AG08396 (cell line): ENCODE results near the gene CARD14.
"Not testable (repeated sequence)": the region's sequence is repeated elsewhere in the genome, so short reads cannot be mapped to it uniquely, and the experiment has no call there.

ENCODE experiments used
- DNase-seq: peaks from one replicate; pipeline ENCODE4 v3.0.0; 2012; ENCODE audit warnings: low spot score, mixed read lengths

Gene CARD14

GRCh38 chr17:80183581-80184422 lies 14.0 kb downstream of the CARD14 start:
- no peak for DNase-seq

GRCh38 chr17:80184423-80184714 lies 14.5 kb downstream of the CARD14 start:
- DNase-seq = no peak

- DNase-seq = no peak
Measured at GRCh38 chr17:80185968-80186367, 16.1 kb downstream of the CARD14 start.

GRCh38 chr17:80187090-80187489 lies 17.3 kb downstream of the CARD14 start:
- DNase-seq = peak; percentile 58

- peak; percentile 74 for DNase-seq
Measured at GRCh38 chr17:80187515-80187941, 17.7 kb downstream of the CARD14 start.

- no peak for DNase-seq
Measured at GRCh38 chr17:80189611-80190010, 19.8 kb downstream of the CARD14 start.

- no peak for DNase-seq
Measured at GRCh38 chr17:80190716-80191115, 20.9 kb downstream of the CARD14 start.

GRCh38 chr17:80191192-80191591 lies 21.4 kb downstream of the CARD14 start:
- no peak for DNase-seq

- no peak for DNase-seq
Measured at GRCh38 chr17:80191865-80192661, 22.2 kb downstream of the CARD14 start.

- no peak for DNase-seq
Measured at GRCh38 chr17:80195141-80195540, 25.3 kb downstream of the CARD14 start.

GRCh38 chr17:80195671-80196529 lies 26.1 kb downstream of the CARD14 start:
- DNase-seq = peak; percentile 51

- no peak for DNase-seq
Measured at GRCh38 chr17:80196652-80197051, 26.8 kb downstream of the CARD14 start.

GRCh38 chr17:80198144-80198661 lies 28.4 kb downstream of the CARD14 start:
- DNase-seq = no peak

GRCh38 chr17:80199295-80199694 lies 29.5 kb downstream of the CARD14 start:
- DNase-seq = not testable (repeated sequence)

- no peak for DNase-seq
Measured at GRCh38 chr17:80201446-80201845, 31.6 kb downstream of the CARD14 start.

GRCh38 chr17:80202197-80202596 lies 32.4 kb downstream of the CARD14 start:
- DNase-seq = no peak

GRCh38 chr17:80203471-80203963 lies 33.7 kb downstream of the CARD14 start:
- no peak for DNase-seq

- DNase-seq = no peak
Measured at GRCh38 chr17:80204626-80205468, 35.0 kb downstream of the CARD14 start.

- DNase-seq = no peak
Measured at GRCh38 chr17:80205811-80206210, 36.0 kb downstream of the CARD14 start.

GRCh38 chr17:80208050-80208449 lies 38.2 kb downstream of the CARD14 start:
- no peak for DNase-seq

- no peak for DNase-seq
Measured at GRCh38 chr17:80209765-80210164, 39.9 kb downstream of the CARD14 start.
